EL (cell line): ENCODE results near the gene MID1.
A peak's percentile ranks its signal among the peaks of the same experiment; 100 is the strongest.

Experiments used
- DNase-seq: peaks from one replicate; pipeline ENCODE4 v3.0.0-alpha.2; 2016

MID1 gene

GRCh38 chrX:10482708-10483107, 137.7 kb downstream of the MID1 start:
- no peak for DNase-seq

GRCh38 chrX:10482261-10482660, 138.1 kb downstream of the MID1 start:
- DNase-seq, result no peak

- DNase-seq, result no peak
These were observed 139.5 kb downstream of the MID1 start for GRCh38 chrX:10480861-10481260.

- no peak for DNase-seq
These were observed 140.9 kb downstream of the MID1 start for GRCh38 chrX:10479508-10479907.

GRCh38 chrX:10477525-10477924, 142.9 kb downstream of the MID1 start:
- no peak for DNase-seq

GRCh38 chrX:10474913-10475568, 145.3 kb downstream of the MID1 start:
- DNase-seq, result no peak

- DNase-seq, result no peak
These were observed 145.9 kb downstream of the MID1 start for GRCh38 chrX:10474510-10474909.

GRCh38 chrX:10471418-10471817, 149.0 kb downstream of the MID1 start:
- DNase-seq, result peak; percentile 41

GRCh38 chrX:10470009-10470408, 150.4 kb downstream of the MID1 start:
- peak; percentile 1 for DNase-seq

- DNase-seq, result peak; percentile 77
These were observed 152.6 kb downstream of the MID1 start for GRCh38 chrX:10467793-10468192.

GRCh38 chrX:10465254-10465653, 155.1 kb downstream of the MID1 start:
- DNase-seq, result no peak

- DNase-seq, result peak; percentile 63
These were observed 163.3 kb downstream of the MID1 start for GRCh38 chrX:10457092-10457491.

GRCh38 chrX:10453945-10454344, 166.4 kb downstream of the MID1 start:
- DNase-seq, result no peak

- DNase-seq, result peak; percentile 66
These were observed 169.4 kb downstream of the MID1 start for GRCh38 chrX:10450959-10451355.

GRCh38 chrX:10450229-10450958, 170.0 kb downstream of the MID1 start:
- DNase-seq, result peak; percentile 83

- DNase-seq, result peak; percentile 80
These were observed 172.7 kb downstream of the MID1 start for GRCh38 chrX:10447564-10448214.

- peak; percentile 1 for DNase-seq
These were observed 176.2 kb downstream of the MID1 start for GRCh38 chrX:10444204-10444603.

- DNase-seq, result no peak
These were observed 178.9 kb downstream of the MID1 start for GRCh38 chrX:10441464-10441863.

GRCh38 chrX:10433296-10433965, 187.0 kb downstream of the MID1 start:
- no peak for DNase-seq

GRCh38 chrX:10429908-10430307, 190.5 kb downstream of the MID1 start:
- no peak for DNase-seq

- no peak for DNase-seq
These were observed 193.1 kb downstream of the MID1 start for GRCh38 chrX:10427249-10427648.

GRCh38 chrX:10423716-10424115, 196.7 kb downstream of the MID1 start:
- DNase-seq, result no peak

- no peak for DNase-seq
These were observed 200.3 kb downstream of the MID1 start for GRCh38 chrX:10420134-10420533.

GRCh38 chrX:10416424-10416823, 204.0 kb downstream of the MID1 start:
- DNase-seq, result no peak
